Measurements from ENCODE around the gene SLX4. TPM values are rescaled to one million over a fixed set of nuclear protein-coding genes. Genes with fewer than 3 reads are reported as not detected.

Gene SLX4
- total RNA-seq, 1 donor from 2014 or later: 14.1 TPM

- Mint-ChIP-seq H3K27ac (ENCODE audit: unreplicated experiment) (no peak overlapping the region), H3K27me3 (ENCODE audit: unreplicated experiment) (peaks cover 3% of the 10 kb centered on the region), H3K4me3 (ENCODE audit: unreplicated experiment) (no peak overlapping the region), H3K9me3 (ENCODE audit: unreplicated experiment) (no peaks in the 10 kb centered on the region), H3K36me3 (ENCODE audit: unreplicated experiment) (no peaks in the 10 kb centered on the region), H3K4me1 (ENCODE audit: low read depth, unreplicated experiment) (peaks cover 8% of the 10 kb centered on the region)
- DNase-seq: no peak
- TF ChIP-seq, protein P1, sequence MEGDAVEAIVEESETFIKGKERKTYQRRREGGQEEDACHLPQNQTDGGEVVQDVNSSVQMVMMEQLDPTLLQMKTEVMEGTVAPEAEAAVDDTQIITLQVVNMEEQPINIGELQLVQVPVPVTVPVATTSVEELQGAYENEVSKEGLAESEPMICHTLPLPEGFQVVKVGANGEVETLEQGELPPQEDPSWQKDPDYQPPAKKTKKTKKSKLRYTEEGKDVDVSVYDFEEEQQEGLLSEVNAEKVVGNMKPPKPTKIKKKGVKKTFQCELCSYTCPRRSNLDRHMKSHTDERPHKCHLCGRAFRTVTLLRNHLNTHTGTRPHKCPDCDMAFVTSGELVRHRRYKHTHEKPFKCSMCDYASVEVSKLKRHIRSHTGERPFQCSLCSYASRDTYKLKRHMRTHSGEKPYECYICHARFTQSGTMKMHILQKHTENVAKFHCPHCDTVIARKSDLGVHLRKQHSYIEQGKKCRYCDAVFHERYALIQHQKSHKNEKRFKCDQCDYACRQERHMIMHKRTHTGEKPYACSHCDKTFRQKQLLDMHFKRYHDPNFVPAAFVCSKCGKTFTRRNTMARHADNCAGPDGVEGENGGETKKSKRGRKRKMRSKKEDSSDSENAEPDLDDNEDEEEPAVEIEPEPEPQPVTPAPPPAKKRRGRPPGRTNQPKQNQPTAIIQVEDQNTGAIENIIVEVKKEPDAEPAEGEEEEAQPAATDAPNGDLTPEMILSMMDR (IDR thresholded peaks at IDR 0.05; ENCODE audit: partially characterized antibody, unreplicated experiment): no peak
Observed at GRCh38 chr16:3640207-3640606, 28.8 kb upstream of the SLX4 start.

DNA sequence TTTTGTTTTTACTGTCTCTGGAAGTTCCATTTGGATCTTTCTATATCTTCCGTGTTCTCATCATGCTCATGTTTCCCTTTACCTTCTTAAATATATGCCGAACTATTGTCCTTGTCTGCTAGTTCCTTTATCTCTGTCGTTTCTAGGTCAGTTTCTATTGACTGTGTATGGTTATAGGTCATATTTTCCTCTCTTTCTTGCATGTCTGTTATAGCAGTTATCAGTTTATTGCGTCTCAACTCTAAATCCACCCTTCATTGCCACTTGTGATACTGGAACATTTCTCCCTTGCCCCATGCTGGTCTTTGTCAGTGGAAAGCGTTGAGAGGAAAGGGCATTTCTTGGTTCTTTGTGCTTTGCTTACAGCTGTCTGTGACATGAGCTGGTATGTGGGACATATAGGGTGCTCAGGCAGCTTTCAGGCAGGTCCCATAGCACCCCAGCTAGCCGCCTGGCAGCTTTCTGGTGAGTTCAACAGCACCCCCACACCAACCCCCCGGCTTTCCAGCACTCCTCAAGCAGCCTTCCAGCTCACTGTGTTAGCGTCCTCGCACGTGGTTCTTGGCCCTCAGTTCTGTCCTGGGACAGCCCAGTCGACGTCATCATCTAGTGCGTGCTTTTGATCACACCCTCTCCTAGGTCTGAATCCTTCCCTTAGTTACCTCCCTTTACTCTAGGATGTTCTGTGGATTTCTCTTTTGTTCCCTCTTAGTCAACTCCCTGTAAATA is 27.7 kb upstream of the SLX4 start:
- no peak for DNase-seq
- Mint-ChIP-seq H3K27ac (ENCODE audit: unreplicated experiment) (no peak overlapping the region), H3K27me3 (ENCODE audit: unreplicated experiment) (peaks cover 3% of the 10 kb centered on the region), H3K36me3 (ENCODE audit: unreplicated experiment) (no peaks in the 10 kb centered on the region), H3K9me3 (ENCODE audit: unreplicated experiment) (no peaks in the 10 kb centered on the region), H3K4me1 (ENCODE audit: low read depth, unreplicated experiment) (peaks cover 8% of the 10 kb centered on the region), H3K4me3 (ENCODE audit: unreplicated experiment) (no peak overlapping the region)
- TF ChIP-seq, protein P1 (IDR thresholded peaks at IDR 0.05; ENCODE audit: partially characterized antibody, unreplicated experiment): no peak

GRCh38 chr16:3637371-3637923 is 26.0 kb upstream of the SLX4 start:
- H3K27me3 Mint-ChIP-seq (ENCODE audit: unreplicated experiment): peaks cover 2% of the 10 kb centered on the region

GRCh38 chr16:3625911-3626732 is 14.7 kb upstream of the SLX4 start:
- Mint-ChIP-seq H3K36me3 (ENCODE audit: unreplicated experiment) (no peaks in the 10 kb centered on the region), H3K27ac (ENCODE audit: unreplicated experiment) (no peak overlapping the region), H3K4me3 (ENCODE audit: unreplicated experiment) (no peak overlapping the region), H3K4me1 (ENCODE audit: low read depth, unreplicated experiment) (no peaks in the 10 kb centered on the region), H3K9me3 (ENCODE audit: unreplicated experiment) (no peaks in the 10 kb centered on the region), H3K27me3 (ENCODE audit: unreplicated experiment) (no peaks in the 10 kb centered on the region)
- DNase-seq: no peak
- TF ChIP-seq, protein P1 (IDR thresholded peaks at IDR 0.05; ENCODE audit: partially characterized antibody, unreplicated experiment): no peak

More at GRCh38 chr16:3637371-3637923, 26.0 kb upstream of the SLX4 start:
- DNase-seq: no peak
- Mint-ChIP-seq H3K4me1 (ENCODE audit: low read depth, unreplicated experiment) (peaks cover 4% of the 10 kb centered on the region), H3K9me3 (ENCODE audit: unreplicated experiment) (no peaks in the 10 kb centered on the region), H3K36me3 (ENCODE audit: unreplicated experiment) (no peaks in the 10 kb centered on the region), H3K4me3 (ENCODE audit: unreplicated experiment) (no peak overlapping the region), H3K27ac (ENCODE audit: unreplicated experiment) (no peak overlapping the region)
- TF ChIP-seq, protein P1 (IDR thresholded peaks at IDR 0.05; ENCODE audit: partially characterized antibody, unreplicated experiment): no peak

All from glutamatergic neuron (in vitro differentiated cells).